Keratinocyte (primary cell): ENCODE measurements around the gene FASN.

Experiments used
- EZH2 ChIP-seq: IDR thresholded peaks from one replicate; pipeline ENCODE4 v1.6.1; 2012; ENCODE audit warnings: inconsistent platforms, mild to moderate bottlenecking, low read length, moderate library complexity
- TF ChIP-seq, protein P1 (sequence below), 3 experiments: IDR thresholded peaks in 1 of 3; conservative IDR thresholded peaks in 1 of 3; optimal IDR thresholded peaks in 1 of 3; 2 replicates in 2 of 3; 3 replicates in 1 of 3; pipeline versions ENCODE3 to v1.5.1; 2011; ENCODE audit warnings: low read length in 3 of 3, mild to moderate bottlenecking in 3 of 3, moderate library complexity in 2 of 3, control low read depth in 1 of 3, inconsistent platforms in 1 of 3; ENCODE audit not compliant: insufficient read depth in 2 of 3; ENCODE audit errors: extremely low read depth in 1 of 3

DNA sequence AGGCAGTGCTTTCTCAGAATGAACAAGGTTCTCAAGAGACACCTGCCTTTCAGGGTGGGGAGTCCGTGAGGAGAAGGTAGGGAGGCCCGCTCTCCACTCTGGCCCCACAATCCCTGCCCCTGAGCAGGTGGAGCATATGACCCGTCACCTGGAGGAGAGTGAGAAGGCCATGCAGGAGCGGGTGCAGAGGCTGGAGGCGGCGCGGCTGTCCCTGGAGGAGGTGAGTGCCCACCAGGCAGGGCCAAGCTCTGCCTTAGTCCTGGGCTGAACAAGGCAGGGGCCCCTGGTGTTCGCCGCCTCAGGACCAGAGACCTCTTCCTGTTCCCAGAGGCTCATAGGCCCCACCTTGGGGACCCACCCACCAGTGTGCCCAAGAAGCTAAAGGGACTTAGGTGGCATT is 69.1 kb downstream of the FASN start:
- TF ChIP-seq, protein P1, sequence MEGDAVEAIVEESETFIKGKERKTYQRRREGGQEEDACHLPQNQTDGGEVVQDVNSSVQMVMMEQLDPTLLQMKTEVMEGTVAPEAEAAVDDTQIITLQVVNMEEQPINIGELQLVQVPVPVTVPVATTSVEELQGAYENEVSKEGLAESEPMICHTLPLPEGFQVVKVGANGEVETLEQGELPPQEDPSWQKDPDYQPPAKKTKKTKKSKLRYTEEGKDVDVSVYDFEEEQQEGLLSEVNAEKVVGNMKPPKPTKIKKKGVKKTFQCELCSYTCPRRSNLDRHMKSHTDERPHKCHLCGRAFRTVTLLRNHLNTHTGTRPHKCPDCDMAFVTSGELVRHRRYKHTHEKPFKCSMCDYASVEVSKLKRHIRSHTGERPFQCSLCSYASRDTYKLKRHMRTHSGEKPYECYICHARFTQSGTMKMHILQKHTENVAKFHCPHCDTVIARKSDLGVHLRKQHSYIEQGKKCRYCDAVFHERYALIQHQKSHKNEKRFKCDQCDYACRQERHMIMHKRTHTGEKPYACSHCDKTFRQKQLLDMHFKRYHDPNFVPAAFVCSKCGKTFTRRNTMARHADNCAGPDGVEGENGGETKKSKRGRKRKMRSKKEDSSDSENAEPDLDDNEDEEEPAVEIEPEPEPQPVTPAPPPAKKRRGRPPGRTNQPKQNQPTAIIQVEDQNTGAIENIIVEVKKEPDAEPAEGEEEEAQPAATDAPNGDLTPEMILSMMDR (optimal IDR thresholded peaks at IDR 0.05 in 1 of 3, IDR thresholded peaks at IDR 0.05 in 1 of 3, conservative IDR thresholded peaks at IDR 0.05 in 1 of 3; ENCODE audit: extremely low read depth in 1 of 3, insufficient read depth in 2 of 3, low read length in 3 of 3): no peak
- no peak for TF ChIP-seq EZH2
